ENCODE results near the gene ARHGAP33.

ARHGAP33 gene

GRCh38 chr19:35776102-35776788 is 881 bp downstream of the ARHGAP33 start:
- no peak for DNase-seq (ENCODE audit: low read depth in 1 of 2, low spot score in 1 of 2)

GRCh38 chr19:35777086-35777841 is 1.9 kb downstream of the ARHGAP33 start:
- DNase-seq (ENCODE audit: low read depth in 1 of 2, low spot score in 1 of 2) = no peak

- DNase-seq (ENCODE audit: low read depth in 1 of 2, low spot score in 1 of 2) = no peak
Observed at GRCh38 chr19:35777961-35778360, 2.6 kb downstream of the ARHGAP33 start.

- DNase-seq (ENCODE audit: low read depth in 1 of 2, low spot score in 1 of 2) = no peak
Observed at GRCh38 chr19:35779033-35779432, 3.7 kb downstream of the ARHGAP33 start.

- no peak for DNase-seq (ENCODE audit: low read depth in 1 of 2, low spot score in 1 of 2)
Observed at GRCh38 chr19:35780058-35780457, 4.7 kb downstream of the ARHGAP33 start.

GRCh38 chr19:35780717-35781116 is 5.4 kb downstream of the ARHGAP33 start:
- no peak for DNase-seq (ENCODE audit: low read depth in 1 of 2, low spot score in 1 of 2)

GRCh38 chr19:35781650-35782049 is 6.3 kb downstream of the ARHGAP33 start:
- no peak for DNase-seq (ENCODE audit: low read depth in 1 of 2, low spot score in 1 of 2)

GRCh38 chr19:35782589-35782988 is 7.2 kb downstream of the ARHGAP33 start:
- DNase-seq (ENCODE audit: low read depth in 1 of 2, low spot score in 1 of 2) = no peak

GRCh38 chr19:35783469-35784434 is 8.4 kb downstream of the ARHGAP33 start:
- no peak for DNase-seq (ENCODE audit: low read depth in 1 of 2, low spot score in 1 of 2)

GRCh38 chr19:35784503-35785338 is 9.4 kb downstream of the ARHGAP33 start:
- DNase-seq (ENCODE audit: low read depth in 1 of 2, low spot score in 1 of 2) = no peak

GRCh38 chr19:35785339-35785627 is 9.9 kb downstream of the ARHGAP33 start:
- DNase-seq (ENCODE audit: low read depth in 1 of 2, low spot score in 1 of 2) = no peak

GRCh38 chr19:35786299-35787160 is 11.2 kb downstream of the ARHGAP33 start:
- no peak for DNase-seq (ENCODE audit: low read depth in 1 of 2, low spot score in 1 of 2)

GRCh38 chr19:35787227-35787799 is 11.9 kb downstream of the ARHGAP33 start:
- DNase-seq (ENCODE audit: low read depth in 1 of 2, low spot score in 1 of 2) = no peak

- no peak for DNase-seq (ENCODE audit: low read depth in 1 of 2, low spot score in 1 of 2)
Observed at GRCh38 chr19:35788205-35788960, 13.0 kb downstream of the ARHGAP33 start.

GRCh38 chr19:35789195-35789977 is 14.0 kb downstream of the ARHGAP33 start:
- no peak for DNase-seq (ENCODE audit: low read depth in 1 of 2, low spot score in 1 of 2)

GRCh38 chr19:35789978-35790944 is 14.9 kb downstream of the ARHGAP33 start:
- DNase-seq (ENCODE audit: low read depth in 1 of 2, low spot score in 1 of 2) = no peak
